ENCODE data around the gene BCORL1.

GRCh38 chrX:130079824-130080406 is 97.5 kb downstream of the BCORL1 start:
- no peak for TF ChIP-seq SP1 (IDR thresholded peaks at IDR 0.05; ENCODE audit: low read depth, low read length)
- no peak for TF ChIP-seq EZH2 (IDR thresholded peaks at IDR 0.05; ENCODE audit: low read depth, low read length, severe bottlenecking)
- TF ChIP-seq SRF (IDR thresholded peaks at IDR 0.05; ENCODE audit: low read depth, low read length), result no peak
- peak in 2 of 3 experiments; percentile 64 to 74; a peak in 3 of 4 replicates for TF ChIP-seq CTCF (IDR thresholded peaks at IDR 0.05; ENCODE audit: control extremely low read depth in 1 of 3, insufficient read depth in 1 of 3, low read depth in 1 of 3, low read length in 3 of 3)
- peak; percentile 80 to 86 for TF ChIP-seq RAD21 (IDR thresholded peaks at IDR 0.05 in 1 of 2, conservative IDR thresholded peaks at IDR 0.05 in 1 of 2; ENCODE audit: low read depth in 2 of 2, low read length in 2 of 2)
- TF ChIP-seq BRCA1 (IDR thresholded peaks at IDR 0.05; ENCODE audit: low read depth, low read length), result no peak
- no peak for TF ChIP-seq POLR2AphosphoS5 (IDR thresholded peaks at IDR 0.05; ENCODE audit: low read depth, low read length)
- no peak for TF ChIP-seq CEBPB (IDR thresholded peaks at IDR 0.05; ENCODE audit: low read depth, low read length)
- TF ChIP-seq ZNF274 (IDR thresholded peaks at IDR 0.05; ENCODE audit: borderline replicate concordance, extremely low read depth, low read length), result no peak
- TF ChIP-seq YY1 (IDR thresholded peaks at IDR 0.05; ENCODE audit: low read depth, low read length), result no peak
- TF ChIP-seq FOSL1 (IDR thresholded peaks at IDR 0.05; ENCODE audit: insufficient read depth, low read depth, low read length), result no peak
- no peak for TF ChIP-seq BCL11A (IDR thresholded peaks at IDR 0.05; ENCODE audit: low read depth in 2 of 2, low read length in 2 of 2)
